SK-N-SH (cell line): ENCODE measurements around the gene CDC42SE1. TPM values are rescaled to one million over a fixed set of nuclear protein-coding genes. Genes with fewer than 3 reads are reported as not detected.

Experiments
- CTCF ChIA-PET: fragments of 300-600, 350-600 bp; formaldehyde crosslinking; extraction: SDS; loops from one replicate; lab custom pipeline; 2021; lab: Yijun Ruan, JAX
- POLR2A ChIA-PET: fragments of 350-600 bp; sonication (Branson Sonifier 250); formaldehyde crosslinking; extraction: SDS; loops from one replicate; lab custom pipeline; 2020; ENCODE audit warnings: antibody characterized with exemption, inconsistent platforms; lab: Yijun Ruan, JAX
- DNase-seq: peaks from one replicate; pipeline ENCODE4 v3.0.0; 2012
- H2AFZ ChIP-seq: fragments of 200-600 bp; sonication (generic); 2 replicates; pipeline ENCODE4 v1.8.1; 2016; ENCODE audit warnings: antibody characterized with exemption, mild to moderate bottlenecking, low read depth
- H3F3A ChIP-seq: fragments of 200-600 bp; sonication (generic); replicated peaks from 2 replicates; pipeline ENCODE3; 2016; ENCODE audit warnings: antibody characterized with exemption, mild to moderate bottlenecking; ENCODE audit not compliant: insufficient read depth
- H3K27ac ChIP-seq, 2 experiments: fragments of 200-500 bp in 1 of 2; fragments of 200-600 bp in 1 of 2; sonication (Bioruptor generic) in 1 of 2; sonication (generic), shearing (Covaris generic) in 1 of 2; 2 replicates each; pipeline versions ENCODE4 v1.5.1 to v1.6.1; 2014 to 2016; ENCODE audit warnings: low read depth in 2 of 2, inconsistent platforms in 1 of 2, low read length in 1 of 2, mild to moderate bottlenecking in 1 of 2, mixed read lengths in 1 of 2
- H3K27me3 ChIP-seq: fragments of 200-600 bp; sonication (generic), shearing (Covaris generic); 2 replicates; pipeline ENCODE4 v1.6.1; 2016; ENCODE audit warnings: mixed run types; ENCODE audit not compliant: insufficient read depth
- H3K36me3 ChIP-seq, 2 experiments: fragments of 200-500 bp in 1 of 2; fragments of 200-600 bp in 1 of 2; sonication (Bioruptor generic) in 1 of 2; sonication (generic) in 1 of 2; replicated peaks in 1 of 2; 2 replicates each; pipeline versions ENCODE3 to v1.5.1; 2014 to 2016; ENCODE audit warnings: low read length in 1 of 2, mild to moderate bottlenecking in 1 of 2; ENCODE audit not compliant: insufficient read depth in 2 of 2, control insufficient read depth in 1 of 2
- H3K4me1 ChIP-seq, 2 experiments: fragments of 200-500 bp in 1 of 2; fragments of 200-600 bp in 1 of 2; sonication (Bioruptor generic) in 1 of 2; sonication (generic), shearing (Covaris generic) in 1 of 2; 2 replicates each; pipeline versions ENCODE4 v1.5.1 to v1.6.1; 2014 to 2016; ENCODE audit warnings: low read depth in 1 of 2, low read length in 1 of 2, mixed run types in 1 of 2; ENCODE audit not compliant: insufficient read depth in 2 of 2, control insufficient read depth in 1 of 2
- H3K4me2 ChIP-seq: fragments of 200-600 bp; sonication (generic), shearing (Covaris generic); 2 replicates; pipeline ENCODE4 v1.6.1; 2017; ENCODE audit warnings: mixed run types
- H3K4me3 ChIP-seq, 2 experiments: fragments of 200-500 bp in 1 of 2; fragments of 200-600 bp in 1 of 2; sonication (Bioruptor generic) in 1 of 2; sonication (generic), shearing (Covaris generic) in 1 of 2; 2 replicates each; pipeline versions ENCODE4 v1.5.1 to v1.8.1; 2014 to 2016; ENCODE audit warnings: low read depth in 2 of 2, inconsistent platforms in 1 of 2, low read length in 1 of 2, mild to moderate bottlenecking in 1 of 2, mixed read lengths in 1 of 2, moderate library complexity in 1 of 2
- H3K79me2 ChIP-seq: fragments of 200-600 bp; sonication (generic); 2 replicates; pipeline ENCODE4 v1.8.1; 2017; ENCODE audit warnings: mild to moderate bottlenecking; ENCODE audit not compliant: insufficient read depth
- H3K9ac ChIP-seq: fragments of 200-600 bp; sonication (generic); 2 replicates; pipeline ENCODE4 v1.6.1; 2017; ENCODE audit warnings: mixed run types
- H3K9me2 ChIP-seq: fragments of 200-600 bp; sonication (generic); 2 replicates; pipeline ENCODE4 v1.6.1; 2017; ENCODE audit warnings: mixed run types
- H3K9me3 ChIP-seq: fragments of 200-600 bp; sonication (generic); 2 replicates; pipeline ENCODE4 v1.6.1; 2017; ENCODE audit warnings: mixed run types, mild to moderate bottlenecking, moderate library complexity
- H4K20me1 ChIP-seq: fragments of 200-600 bp; sonication (generic); 2 replicates; pipeline ENCODE4 v1.6.1; 2017; ENCODE audit warnings: mild to moderate bottlenecking, mixed run types; ENCODE audit not compliant: insufficient read depth
- EP300 ChIP-seq, 2 experiments: IDR thresholded peaks; 2 replicates each; pipeline versions ENCODE4 v1.4.0 to v1.6.1; 2012; ENCODE audit warnings: borderline replicate concordance in 1 of 2, low read depth in 1 of 2, low read length in 1 of 2
- FOXJ3 ChIP-seq: sonication (generic); formaldehyde crosslinking; IDR thresholded peaks from 2 replicates; pipeline ENCODE4 v1.5.1; 2020; ENCODE audit warnings: mild to moderate bottlenecking, missing genetic modification reagents
- FOXM1 ChIP-seq: IDR thresholded peaks from 2 replicates; pipeline ENCODE4 v1.4.0; 2012; ENCODE audit warnings: low read depth, mild to moderate bottlenecking
- GABPA ChIP-seq: IDR thresholded peaks from 2 replicates; pipeline ENCODE4 v1.4.0; 2012; ENCODE audit warnings: low read depth, mild to moderate bottlenecking
- NFIC ChIP-seq: IDR thresholded peaks from 2 replicates; pipeline ENCODE4 v1.4.0; 2012; ENCODE audit warnings: borderline replicate concordance
- RAD21 ChIP-seq: IDR thresholded peaks from 2 replicates; pipeline ENCODE4 v1.6.1; 2012; ENCODE audit warnings: mild to moderate bottlenecking, low read length
- RCOR1 ChIP-seq: fragments of 150-350 bp; IDR thresholded peaks from 2 replicates; pipeline ENCODE4 v1.6.1; 2017; ENCODE audit warnings: antibody characterized with exemption, low read length
- SMC3 ChIP-seq: IDR thresholded peaks from 2 replicates; pipeline ENCODE4 v1.6.1; 2012; ENCODE audit warnings: low read depth, low read length, improper control_type of control experiment
- TAF1 ChIP-seq: IDR thresholded peaks from 2 replicates; pipeline ENCODE4 v1.6.1; 2012; ENCODE audit warnings: low read depth, mild to moderate bottlenecking, low read length, moderate library complexity, borderline replicate concordance
- WGBS: methylation state at CpG from one replicate; pipeline ENCODE4 v1.1.6; 2017; ENCODE audit warnings: low lambda C conversion rate; 5-methylcytosine and 5-hydroxymethylcytosine counted together
- polyA plus RNA-seq, 3 experiments: library from polyadenylated mRNA; depleted of rRNA; stranded (reverse); fragments of >200 nt; gene quantifications; 2 replicates each; pipeline ENCODE4 v1.2.3, GENCODE V29; 2012
- TF ChIP-seq, protein P1 (sequence below): fragments of 200-600 bp; sonication (generic); IDR thresholded peaks from 2 replicates; pipeline ENCODE4 v1.6.1; 2017; ENCODE audit warnings: antibody characterized with exemption, mild to moderate bottlenecking, moderate library complexity
- TF ChIP-seq, protein P2 (sequence below): IDR thresholded peaks from 2 replicates; pipeline ENCODE4 v1.6.1; 2012; ENCODE audit warnings: mild to moderate bottlenecking, low read depth, low read length, moderate library complexity
- TF ChIP-seq, protein P3 (sequence below): fragments of 150-350 bp; IDR thresholded peaks from 2 replicates; pipeline ENCODE4 v1.6.1; 2017; ENCODE audit warnings: antibody characterized with exemption, low read length, low read depth, borderline replicate concordance

The CDC42SE1 gene
- polyA plus RNA-seq, 1 of the 3 experiments (the other 2 are of a cell fraction) = 47.8 TPM

DNA sequence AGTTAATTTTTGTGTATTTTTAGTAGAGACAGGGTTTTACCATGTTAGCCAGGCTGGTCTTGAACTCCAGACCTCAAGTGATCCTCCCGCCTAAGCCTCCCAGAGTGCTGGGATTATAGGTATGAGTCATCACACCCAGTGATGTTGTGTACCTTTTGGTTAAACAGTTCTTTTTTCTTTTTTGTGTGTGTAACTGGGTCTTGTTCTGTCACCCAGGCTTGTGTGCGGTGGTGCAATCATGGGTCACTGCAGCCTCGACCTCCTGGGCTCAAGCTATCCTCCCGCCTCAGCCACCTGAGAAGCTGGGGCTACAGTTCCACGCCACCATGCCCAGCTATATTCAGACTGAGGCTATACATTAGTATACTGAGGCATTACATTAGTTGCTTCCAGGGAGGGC lies 48.9 kb upstream of the CDC42SE1 start:
- H3F3A ChIP-seq = no peaks in the 10 kb centered on the region
- TF ChIP-seq RCOR1 (no peak), NFIC (no peak), RAD21 (no peak), EP300 (IDR thresholded peaks at IDR 0.05; ENCODE audit: borderline replicate concordance in 1 of 2, low read depth in 1 of 2, low read length in 1 of 2) (no peak), TAF1 (no peak), FOXM1 (no peak), FOXJ3 (CRISPR knock-in tag) (no peak), SMC3 (no peak), GABPA (no peak)
- TF ChIP-seq, protein P1, sequence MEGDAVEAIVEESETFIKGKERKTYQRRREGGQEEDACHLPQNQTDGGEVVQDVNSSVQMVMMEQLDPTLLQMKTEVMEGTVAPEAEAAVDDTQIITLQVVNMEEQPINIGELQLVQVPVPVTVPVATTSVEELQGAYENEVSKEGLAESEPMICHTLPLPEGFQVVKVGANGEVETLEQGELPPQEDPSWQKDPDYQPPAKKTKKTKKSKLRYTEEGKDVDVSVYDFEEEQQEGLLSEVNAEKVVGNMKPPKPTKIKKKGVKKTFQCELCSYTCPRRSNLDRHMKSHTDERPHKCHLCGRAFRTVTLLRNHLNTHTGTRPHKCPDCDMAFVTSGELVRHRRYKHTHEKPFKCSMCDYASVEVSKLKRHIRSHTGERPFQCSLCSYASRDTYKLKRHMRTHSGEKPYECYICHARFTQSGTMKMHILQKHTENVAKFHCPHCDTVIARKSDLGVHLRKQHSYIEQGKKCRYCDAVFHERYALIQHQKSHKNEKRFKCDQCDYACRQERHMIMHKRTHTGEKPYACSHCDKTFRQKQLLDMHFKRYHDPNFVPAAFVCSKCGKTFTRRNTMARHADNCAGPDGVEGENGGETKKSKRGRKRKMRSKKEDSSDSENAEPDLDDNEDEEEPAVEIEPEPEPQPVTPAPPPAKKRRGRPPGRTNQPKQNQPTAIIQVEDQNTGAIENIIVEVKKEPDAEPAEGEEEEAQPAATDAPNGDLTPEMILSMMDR = no peak
- TF ChIP-seq, protein P2, sequence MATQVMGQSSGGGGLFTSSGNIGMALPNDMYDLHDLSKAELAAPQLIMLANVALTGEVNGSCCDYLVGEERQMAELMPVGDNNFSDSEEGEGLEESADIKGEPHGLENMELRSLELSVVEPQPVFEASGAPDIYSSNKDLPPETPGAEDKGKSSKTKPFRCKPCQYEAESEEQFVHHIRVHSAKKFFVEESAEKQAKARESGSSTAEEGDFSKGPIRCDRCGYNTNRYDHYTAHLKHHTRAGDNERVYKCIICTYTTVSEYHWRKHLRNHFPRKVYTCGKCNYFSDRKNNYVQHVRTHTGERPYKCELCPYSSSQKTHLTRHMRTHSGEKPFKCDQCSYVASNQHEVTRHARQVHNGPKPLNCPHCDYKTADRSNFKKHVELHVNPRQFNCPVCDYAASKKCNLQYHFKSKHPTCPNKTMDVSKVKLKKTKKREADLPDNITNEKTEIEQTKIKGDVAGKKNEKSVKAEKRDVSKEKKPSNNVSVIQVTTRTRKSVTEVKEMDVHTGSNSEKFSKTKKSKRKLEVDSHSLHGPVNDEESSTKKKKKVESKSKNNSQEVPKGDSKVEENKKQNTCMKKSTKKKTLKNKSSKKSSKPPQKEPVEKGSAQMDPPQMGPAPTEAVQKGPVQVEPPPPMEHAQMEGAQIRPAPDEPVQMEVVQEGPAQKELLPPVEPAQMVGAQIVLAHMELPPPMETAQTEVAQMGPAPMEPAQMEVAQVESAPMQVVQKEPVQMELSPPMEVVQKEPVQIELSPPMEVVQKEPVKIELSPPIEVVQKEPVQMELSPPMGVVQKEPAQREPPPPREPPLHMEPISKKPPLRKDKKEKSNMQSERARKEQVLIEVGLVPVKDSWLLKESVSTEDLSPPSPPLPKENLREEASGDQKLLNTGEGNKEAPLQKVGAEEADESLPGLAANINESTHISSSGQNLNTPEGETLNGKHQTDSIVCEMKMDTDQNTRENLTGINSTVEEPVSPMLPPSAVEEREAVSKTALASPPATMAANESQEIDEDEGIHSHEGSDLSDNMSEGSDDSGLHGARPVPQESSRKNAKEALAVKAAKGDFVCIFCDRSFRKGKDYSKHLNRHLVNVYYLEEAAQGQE = no peak
- TF ChIP-seq, protein P3, sequence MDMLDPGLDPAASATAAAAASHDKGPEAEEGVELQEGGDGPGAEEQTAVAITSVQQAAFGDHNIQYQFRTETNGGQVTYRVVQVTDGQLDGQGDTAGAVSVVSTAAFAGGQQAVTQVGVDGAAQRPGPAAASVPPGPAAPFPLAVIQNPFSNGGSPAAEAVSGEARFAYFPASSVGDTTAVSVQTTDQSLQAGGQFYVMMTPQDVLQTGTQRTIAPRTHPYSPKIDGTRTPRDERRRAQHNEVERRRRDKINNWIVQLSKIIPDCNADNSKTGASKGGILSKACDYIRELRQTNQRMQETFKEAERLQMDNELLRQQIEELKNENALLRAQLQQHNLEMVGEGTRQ = no peak
- TF ChIP-seq, all 33 proteins: peak for 0
- no peaks in the 10 kb centered on the region for H3K9me2 ChIP-seq
- H3K9me3 ChIP-seq = no peaks in the 10 kb centered on the region
- ChIA-PET POLR2A (interaction anchor here (0.7 kb wide), 1 partner anchor 913 kb away, joined by 3 read pairs; no protein-coding TSS in a partner anchor), CTCF (interaction anchor here (1.4 to 2.1 kb wide), 3 partner anchors 9 to 48 kb away, joined by 3 to 9 read pairs (median 5); partner anchors contain the start of gene TNFAIP8L2)
- H3K36me3 ChIP-seq = no peaks in the 10 kb centered on the region
- no peaks in the 10 kb centered on the region for H3K79me2 ChIP-seq
- no peak for DNase-seq
- no peak overlapping the region for H3K27ac ChIP-seq
- H3K4me1 ChIP-seq = peaks cover 0 to 7% of the 10 kb centered on the region in 2 experiments; a peak in 2 of 4 replicates
- WGBS = 96% methylated on average over 5 of the region's 5 CpGs
- no peak overlapping the region for H3K4me3 ChIP-seq
- H2AFZ ChIP-seq = no peak overlapping the region
- H3K4me2 ChIP-seq = no peak overlapping the region
- H4K20me1 ChIP-seq = no peaks in the 10 kb centered on the region
- no peak overlapping the region for H3K9ac ChIP-seq
- no peaks in the 10 kb centered on the region for H3K27me3 ChIP-seq
